Type B pancreatic cell (in vitro differentiated cells): Measurements from ENCODE around the gene BET1. TPM values are rescaled to one million over a fixed set of nuclear protein-coding genes. Genes with fewer than 3 reads are reported as not detected.
A peak's percentile ranks its signal among the peaks of the same experiment; 100 is the strongest.

Source experiments
- DNase-seq: peaks from one replicate; pipeline ENCODE4 v3.0.0; 2021; ENCODE audit warnings: mixed read lengths; ENCODE audit not compliant: unreplicated experiment; ENCODE audit errors: extremely low spot score
- H3K27ac Mint-ChIP-seq: 2 replicates; pipeline ENCODE4 v1.8.0; 2021; ENCODE audit warnings: mild to moderate bottlenecking, mixed read lengths
- H3K27me3 Mint-ChIP-seq: 2 replicates; pipeline ENCODE4 v1.8.0; 2021; ENCODE audit warnings: mixed read lengths
- H3K36me3 Mint-ChIP-seq: 2 replicates; pipeline ENCODE4 v1.8.0; 2021; ENCODE audit warnings: mixed read lengths
- H3K4me1 Mint-ChIP-seq: one replicate; pipeline ENCODE4 v1.8.0; 2021; ENCODE audit warnings: mixed read lengths; ENCODE audit not compliant: unreplicated experiment
- H3K4me3 Mint-ChIP-seq: 2 replicates; pipeline ENCODE4 v1.8.0; 2021; ENCODE audit warnings: mild to moderate bottlenecking, mixed read lengths
- H3K9me3 Mint-ChIP-seq: 2 replicates; pipeline ENCODE4 v1.8.0; 2021; ENCODE audit warnings: mixed read lengths
- CTCF ChIP-seq: fragments of 200-600 bp; sonication (generic); conservative IDR thresholded peaks from 2 replicates; pipeline ENCODE4 v1.5.0; 2021; ENCODE audit warnings: antibody characterized with exemption, mild to moderate bottlenecking
- total RNA-seq: library from RNA; stranded (reverse); gene quantifications from 2 replicates; pipeline ENCODE4 v1.2.1, GENCODE V29; 2021; ENCODE audit warnings: low replicate concordance

BET1 gene
- total RNA-seq, 1 donor from 2014 or later, result 25.9 TPM

GRCh38 chr7:93973134-93973533, 31.0 kb downstream of the BET1 start:
- H3K27me3 Mint-ChIP-seq, result no peaks in the 10 kb centered on the region
- no peaks in the 10 kb centered on the region for H3K9me3 Mint-ChIP-seq
- H3K36me3 Mint-ChIP-seq, result peaks cover 3% of the 10 kb centered on the region
- H3K4me3 Mint-ChIP-seq, result no peak overlapping the region
- H3K27ac Mint-ChIP-seq, result no peak overlapping the region
- no peak for DNase-seq
- no peaks in the 10 kb centered on the region for H3K4me1 Mint-ChIP-seq
- TF ChIP-seq CTCF, result no peak

- H3K27ac Mint-ChIP-seq, result no peak overlapping the region
- H3K4me3 Mint-ChIP-seq, result no peak overlapping the region
- peaks cover 3% of the 10 kb centered on the region for H3K36me3 Mint-ChIP-seq
- no peaks in the 10 kb centered on the region for H3K27me3 Mint-ChIP-seq
- DNase-seq, result no peak
- no peaks in the 10 kb centered on the region for H3K9me3 Mint-ChIP-seq
- TF ChIP-seq CTCF, result no peak
- H3K4me1 Mint-ChIP-seq, result no peaks in the 10 kb centered on the region
These were observed 32.0 kb downstream of the BET1 start for GRCh38 chr7:93972029-93972725.

- H3K9me3 Mint-ChIP-seq, result no peaks in the 10 kb centered on the region
- H3K36me3 Mint-ChIP-seq, result peaks cover 3% of the 10 kb centered on the region
- no peaks in the 10 kb centered on the region for H3K27me3 Mint-ChIP-seq
- no peaks in the 10 kb centered on the region for H3K4me1 Mint-ChIP-seq
- no peak overlapping the region for H3K27ac Mint-ChIP-seq
- H3K4me3 Mint-ChIP-seq, result peak overlapping the region; percentile 61
- no peak for DNase-seq
- no peak for TF ChIP-seq CTCF
These were observed 35.1 kb downstream of the BET1 start for GRCh38 chr7:93968911-93969620.

GRCh38 chr7:93964813-93965212, 39.3 kb downstream of the BET1 start:
- H3K27ac Mint-ChIP-seq, result no peak overlapping the region
- DNase-seq, result no peak
- H3K27me3 Mint-ChIP-seq, result no peaks in the 10 kb centered on the region
- no peaks in the 10 kb centered on the region for H3K9me3 Mint-ChIP-seq
- no peaks in the 10 kb centered on the region for H3K4me1 Mint-ChIP-seq
- H3K4me3 Mint-ChIP-seq, result no peak overlapping the region
- TF ChIP-seq CTCF, result no peak
- H3K36me3 Mint-ChIP-seq, result no peaks in the 10 kb centered on the region

- H3K27me3 Mint-ChIP-seq, result no peaks in the 10 kb centered on the region
These were observed 39.9 kb downstream of the BET1 start for GRCh38 chr7:93964262-93964661.

More at GRCh38 chr7:93964262-93964661, 39.9 kb downstream of the BET1 start:
- H3K4me3 Mint-ChIP-seq, result no peak overlapping the region
- H3K36me3 Mint-ChIP-seq, result no peaks in the 10 kb centered on the region
- H3K4me1 Mint-ChIP-seq, result no peaks in the 10 kb centered on the region
- no peak for TF ChIP-seq CTCF
- H3K9me3 Mint-ChIP-seq, result no peaks in the 10 kb centered on the region
- DNase-seq, result no peak
- H3K27ac Mint-ChIP-seq, result no peak overlapping the region
